Stimulated activated CD4-positive, alpha-beta T cell treated with anti-CD3 and anti-CD28 coated beads, Interleukin-1b, Interleukin-23, amount 100 ng/mL, for 4 hours (primary cell): Measurements from ENCODE around the gene SREK1.
"Not testable (repeated sequence)": the region's sequence is repeated elsewhere in the genome, so short reads cannot be mapped to it uniquely, and the experiment has no call there.

ENCODE experiments used
- DNase-seq, 2 donors: peaks; one replicate each; pipeline ENCODE4 v3.0.0-alpha.2; 2020; ENCODE audit warnings: low read depth in 2 of 2

The SREK1 gene

DNA sequence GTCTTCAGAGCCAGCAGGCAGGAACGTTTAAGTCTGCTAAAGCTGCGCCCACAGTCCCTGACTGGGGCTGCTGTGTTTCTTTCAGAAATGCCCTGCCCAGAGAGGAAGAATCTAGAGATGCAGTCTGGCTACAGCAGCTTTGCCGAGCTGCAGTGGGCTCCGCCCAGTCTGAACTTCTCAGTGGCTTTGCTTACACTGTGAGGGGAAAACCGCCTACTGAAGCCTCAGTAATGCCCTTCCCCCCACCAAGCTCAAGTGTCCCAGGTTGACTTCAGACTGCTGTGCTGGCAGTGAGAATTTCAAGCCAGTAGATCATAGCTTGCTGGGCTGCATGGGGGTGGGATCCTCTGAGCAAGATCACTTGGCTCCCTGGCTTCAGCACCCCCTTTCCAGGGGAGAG, 78.4 kb downstream of the SREK1 start:
- DNase-seq = no peak

DNA sequence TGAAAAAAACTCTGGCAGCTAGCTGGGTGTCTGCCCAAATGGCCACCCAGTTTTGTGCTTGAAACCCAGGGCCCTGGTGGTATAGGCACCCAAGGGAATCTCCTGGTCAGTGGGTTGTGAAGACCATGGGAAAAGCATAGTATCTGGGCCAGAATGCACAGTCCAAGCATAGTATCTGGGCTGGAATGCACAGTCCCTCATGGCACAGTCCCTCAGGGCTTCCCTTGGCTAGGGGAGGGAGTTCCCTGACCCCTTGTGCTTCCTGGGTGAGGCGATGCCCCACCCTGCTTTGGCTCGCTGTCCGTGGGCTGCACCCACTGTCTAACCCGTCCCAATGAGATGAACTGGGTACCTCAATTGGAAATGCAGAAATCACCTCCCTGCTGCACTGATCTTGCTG, 78.8 kb downstream of the SREK1 start:
- not testable (repeated sequence) for DNase-seq

DNA sequence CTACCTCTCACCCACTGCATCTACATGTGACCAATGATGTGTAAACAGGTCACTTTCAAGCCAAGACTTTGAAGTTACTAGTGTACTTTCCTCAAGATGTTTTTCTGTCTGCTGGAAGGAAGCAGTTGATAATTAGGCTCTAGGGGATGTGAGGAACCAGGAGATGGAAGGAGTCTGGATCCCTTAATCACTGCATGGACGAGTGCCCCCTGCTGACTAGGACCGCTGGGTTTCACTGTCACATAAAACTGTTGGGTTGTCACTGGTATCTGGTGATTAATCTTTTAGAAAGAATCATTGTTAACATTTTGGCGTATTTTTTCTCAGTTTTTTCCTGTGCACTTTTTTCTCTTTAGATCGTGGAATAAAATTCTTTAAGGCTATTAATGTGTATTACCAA, 79.5 kb downstream of the SREK1 start:
- no peak for DNase-seq

DNA sequence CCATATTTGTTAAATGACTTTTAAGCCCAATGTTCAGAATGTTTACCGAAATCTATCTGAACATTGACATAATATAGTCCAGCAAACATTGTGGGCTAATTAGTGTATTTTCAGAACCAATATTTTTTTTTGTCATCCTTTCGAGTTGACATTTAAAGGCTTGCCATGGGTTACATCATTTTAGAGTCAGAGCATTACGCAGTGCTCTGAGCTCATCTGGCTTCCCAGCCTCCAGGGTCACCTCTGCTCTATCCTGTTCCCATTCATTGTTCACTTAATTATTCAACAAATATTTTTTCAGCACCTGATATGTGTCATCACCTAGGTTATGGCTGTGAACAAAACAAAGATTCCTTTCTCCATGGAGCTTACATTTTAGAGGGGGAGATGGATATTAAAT, 80.2 kb downstream of the SREK1 start:
- no peak for DNase-seq

DNA sequence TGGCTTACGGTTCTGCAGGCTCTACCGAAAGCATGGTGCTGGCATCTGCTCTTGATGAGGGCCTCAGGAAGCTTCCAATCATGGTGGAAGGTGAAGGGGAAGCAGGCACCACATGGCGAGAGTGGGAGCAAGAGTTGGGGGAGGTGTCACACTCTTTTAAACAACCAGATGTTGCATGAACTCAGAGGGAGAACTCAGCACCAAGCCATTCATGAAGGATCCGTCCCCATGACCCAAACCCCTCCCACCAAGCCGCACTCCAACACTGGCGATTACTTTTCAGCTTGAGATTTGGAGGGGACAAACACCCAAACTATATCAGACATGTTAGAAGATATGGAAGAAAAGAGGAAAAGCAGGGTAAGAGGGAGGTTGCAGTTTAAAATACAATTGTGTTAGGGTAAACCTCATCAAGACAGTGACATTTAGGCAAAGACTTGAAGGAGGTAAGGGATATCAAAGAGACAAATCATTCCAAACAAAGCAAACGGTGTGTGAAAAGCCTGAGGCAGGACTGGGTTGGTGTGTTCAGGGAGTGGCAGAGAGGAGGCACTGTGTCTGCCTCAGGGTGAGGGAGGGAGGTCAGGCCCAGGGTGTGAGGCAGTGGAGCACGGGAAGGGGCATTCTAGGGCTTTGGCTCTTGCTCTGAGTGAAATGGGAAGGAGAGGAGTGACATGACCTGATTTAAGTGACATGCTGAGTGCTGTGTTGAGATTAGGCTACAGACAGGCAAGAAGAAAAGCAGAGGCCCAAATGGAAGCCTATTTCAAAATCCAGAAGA, 80.9 kb downstream of the SREK1 start:
- no peak for DNase-seq

DNA sequence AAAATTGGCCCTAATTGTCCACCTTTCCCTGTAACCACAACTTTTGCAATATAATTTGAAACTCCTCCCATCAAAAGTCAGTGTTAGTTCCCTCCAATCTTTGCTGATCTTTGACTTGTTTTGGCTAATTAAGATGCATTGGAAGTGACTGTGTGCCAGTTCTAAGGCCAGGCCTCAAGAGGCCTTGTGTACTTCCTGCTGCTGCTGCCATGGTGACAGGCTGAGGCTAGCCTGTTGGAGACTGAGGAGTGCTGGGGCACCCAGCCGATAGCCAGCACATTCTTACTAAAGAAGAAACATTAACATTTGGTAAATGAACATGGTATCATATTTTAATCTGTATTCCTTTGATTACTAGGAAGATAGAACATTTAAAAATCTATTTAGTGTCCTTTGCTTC, 86.5 kb downstream of the SREK1 start:
- no peak for DNase-seq

DNA sequence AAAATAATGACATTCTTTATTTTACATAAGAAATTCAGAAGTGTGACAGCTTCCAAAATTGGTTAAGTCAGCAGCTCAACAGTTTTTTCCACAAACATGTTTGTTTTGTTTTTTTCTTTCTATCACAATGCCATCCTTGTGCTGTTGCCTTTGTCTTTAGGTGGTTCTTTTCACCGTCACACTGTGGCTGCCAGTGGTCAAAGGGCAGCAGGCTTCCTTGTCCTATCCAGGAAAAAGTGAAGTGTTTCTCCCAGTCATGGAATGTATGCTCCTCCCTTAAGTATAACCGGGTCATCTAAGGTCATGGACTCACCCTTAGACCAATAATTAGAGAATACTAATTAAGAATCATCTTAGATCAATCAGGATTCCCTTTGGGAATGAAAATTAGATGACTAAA, 87.4 kb downstream of the SREK1 start:
- no peak for DNase-seq

DNA sequence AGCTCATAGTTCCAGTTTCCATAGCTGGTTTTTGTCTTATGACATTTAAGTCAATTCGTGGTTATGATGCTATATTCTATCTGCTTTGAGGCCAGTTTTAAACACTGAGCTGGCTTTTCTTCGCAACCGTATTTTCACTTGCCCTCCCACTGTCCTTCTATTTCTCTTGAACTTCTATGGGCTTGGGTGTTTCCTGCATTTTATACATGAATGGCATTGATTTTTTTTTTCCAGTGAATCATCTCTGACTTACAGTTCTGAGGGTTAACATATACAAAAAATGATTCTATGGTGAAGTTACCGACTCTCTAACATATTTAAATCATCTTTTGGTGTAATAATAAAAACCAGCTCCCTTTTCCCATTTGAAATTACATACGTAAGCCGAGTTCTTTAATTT, 88.2 kb downstream of the SREK1 start:
- DNase-seq = no peak

DNA sequence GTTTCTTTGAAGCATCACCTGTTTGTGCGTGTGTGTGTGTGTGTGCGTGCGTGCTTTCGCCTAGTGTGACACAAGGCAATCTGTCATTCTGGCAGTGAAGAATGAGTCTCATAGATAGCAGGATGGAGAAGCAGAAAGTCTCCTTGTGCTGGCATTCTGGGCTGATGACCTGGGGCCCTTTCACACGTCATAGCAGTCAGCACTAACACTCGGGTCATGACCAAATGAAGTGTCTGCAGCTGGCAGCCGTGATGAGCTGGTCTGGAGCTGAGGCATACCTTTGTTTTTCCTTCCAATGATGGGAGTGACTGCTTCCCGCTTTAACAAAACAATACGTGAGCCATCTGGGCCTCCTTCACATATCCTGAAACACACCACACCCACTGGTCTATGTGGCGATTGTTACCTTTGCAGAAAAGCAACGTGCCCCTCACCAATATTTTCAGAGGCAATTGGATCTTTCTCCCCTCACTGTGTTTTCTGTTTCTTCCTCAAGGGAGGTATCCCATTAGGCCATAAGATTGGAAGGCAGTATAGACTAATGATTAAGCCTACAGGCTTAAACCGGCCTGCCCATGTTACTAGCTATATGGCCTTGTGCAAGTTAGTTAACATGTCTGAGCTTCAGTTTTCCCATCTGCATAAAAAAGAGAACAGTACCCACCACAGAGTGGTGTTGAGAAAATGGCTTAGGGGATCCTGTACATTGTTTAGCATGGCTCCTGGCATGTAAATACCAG, 88.8 kb downstream of the SREK1 start:
- no peak for DNase-seq
